Panc1 (cell line): ENCODE results near the gene PTGIS. TPM values are rescaled to one million over a fixed set of nuclear protein-coding genes. Genes with fewer than 3 reads are reported as not detected.

Experiments used
- ATAC-seq: fragments of 200-7000 bp; cut with Tn5 transposase; 2 replicates; pipeline ENCODE4 v1.9.1; 2020; ENCODE audit warnings: mild to moderate bottlenecking, moderate library complexity
- BruUV-seq: library from RNA; stranded (reverse); fragments of 400-500 nt; replicated peaks from 2 replicates; lab custom pipeline; 2021; lab: Mats Ljungman, UMichigan
- CTCF ChIA-PET: fragments of 300-600 bp; sonication (Branson Sonifier 250); formaldehyde crosslinking; loops from one replicate; lab custom pipeline; 2022; ENCODE audit warnings: antibody characterized with exemption; lab: Charles Lee
- POLR2A ChIA-PET: fragments of 300-600 bp; sonication (Branson Sonifier 250); formaldehyde crosslinking; loops from one replicate; lab custom pipeline; 2022; ENCODE audit warnings: antibody characterized with exemption; lab: Charles Lee
- DNase-seq: peaks from one replicate; pipeline ENCODE4 v3.0.0-alpha.2; 2010; ENCODE audit warnings: low read depth, low spot score
- H3K27ac ChIP-seq: 2 replicates; pipeline ENCODE4 v1.5.1; 2011; ENCODE audit warnings: mild to moderate bottlenecking, low read length, inconsistent platforms
- H3K27me3 ChIP-seq: fragments of 200-500 bp; sonication (Bioruptor generic); 2 replicates; pipeline ENCODE4 v1.6.0; 2014; ENCODE audit warnings: low read length, inconsistent platforms; ENCODE audit not compliant: control insufficient read depth, insufficient read depth
- H3K36me3 ChIP-seq: fragments of 200-500 bp; sonication (Bioruptor generic); 2 replicates; pipeline ENCODE4 v1.5.1; 2014; ENCODE audit warnings: inconsistent platforms, mild to moderate bottlenecking, low read length, moderate library complexity; ENCODE audit not compliant: control insufficient read depth, insufficient read depth
- H3K4me1 ChIP-seq: 2 replicates; pipeline ENCODE4 v1.5.1; 2011; ENCODE audit warnings: inconsistent platforms, mild to moderate bottlenecking, low read length, moderate library complexity; ENCODE audit not compliant: control insufficient read depth, insufficient read depth
- H3K4me3 ChIP-seq, 2 experiments: 2 replicates each; pipeline ENCODE4 v1.5.1; 2011 to 2012; ENCODE audit warnings: low read depth in 2 of 2, low read length in 2 of 2, mild to moderate bottlenecking in 2 of 2, inconsistent platforms in 1 of 2, moderate library complexity in 1 of 2
- H3K9me3 ChIP-seq: fragments of 200-500 bp; sonication (Bioruptor generic); 2 replicates; pipeline ENCODE4 v1.5.1; 2014; ENCODE audit warnings: low read depth, mild to moderate bottlenecking, inconsistent platforms, low read length, moderate library complexity; ENCODE audit not compliant: control insufficient read depth, insufficient read depth
- POLR2AphosphoS5 ChIP-seq: IDR thresholded peaks from 2 replicates; pipeline ENCODE4 v1.6.1; 2012; ENCODE audit warnings: mild to moderate bottlenecking, low read depth, low read length, moderate library complexity
- REST ChIP-seq, 2 experiments: IDR thresholded peaks; 2 replicates each; pipeline ENCODE4 v1.6.1; 2011 to 2012; ENCODE audit warnings: low read depth in 2 of 2, control low read depth in 1 of 2, low read length in 1 of 2, mild to moderate bottlenecking in 1 of 2, moderate library complexity in 1 of 2; ENCODE audit not compliant: insufficient read depth in 1 of 2
- SIN3A ChIP-seq: IDR thresholded peaks from 2 replicates; pipeline ENCODE4 v1.6.1; 2012; ENCODE audit warnings: low read depth, mild to moderate bottlenecking, low read length, moderate library complexity, borderline replicate concordance; ENCODE audit not compliant: insufficient read depth
- TCF7L2 ChIP-seq: IDR thresholded peaks from 2 replicates; pipeline ENCODE4 v1.6.1; 2011; ENCODE audit warnings: mild to moderate bottlenecking, low read depth, low read length, inconsistent platforms
- in situ Hi-C: cut with HindIII; loops from 2 replicates; pipeline ENCODE4 v1.10.0; 2016; ENCODE audit warnings: low sequenced_read_pairs, low pct_unique_long_range_greater_than_20kb
- intact Hi-C: fragments of 100-400 bp; cut with micrococcal nuclease; formaldehyde crosslinking; loops from one replicate; pipeline ENCODE4 v1.10.0; 2022; ENCODE audit not compliant: unreplicated experiment
- total RNA-seq: library from RNA; stranded (reverse); gene quantifications from one replicate; pipeline ENCODE4 v1.2.1, GENCODE V29; 2021; ENCODE audit not compliant: unreplicated experiment
- TF ChIP-seq, protein P1 (sequence below): fragments of 450-650 bp; IDR thresholded peaks from 2 replicates; pipeline ENCODE4 v1.5.1; 2017; ENCODE audit warnings: mild to moderate bottlenecking

Gene PTGIS
- total RNA-seq, 1 experiment from 2014 or later = 4.4 TPM

DNA sequence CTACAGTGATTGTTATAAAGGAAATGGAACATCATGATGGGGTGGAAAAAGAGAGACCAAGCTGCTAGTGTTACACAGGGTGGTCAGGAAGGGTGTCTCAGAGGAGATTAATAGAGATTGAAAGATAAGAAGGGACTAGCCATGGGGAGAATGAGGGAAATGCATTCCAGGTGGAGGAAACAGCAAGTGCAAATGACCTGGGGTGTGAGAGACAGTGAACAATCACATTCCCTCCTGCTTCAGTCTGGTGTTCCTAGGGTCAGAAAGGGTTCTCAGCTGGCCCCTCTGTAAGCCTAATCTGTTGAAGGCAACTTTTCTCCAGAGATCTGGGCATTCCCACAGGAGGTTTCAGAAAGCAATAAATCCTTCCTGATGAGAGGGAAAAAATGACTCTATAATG is 81.9 kb downstream of the PTGIS start:
- intact Hi-C loops (no loop called here), in situ Hi-C loops (no loop called here)
- Histone ChIP-seq H3K4me3 (no peak overlapping the region), H3K9me3 (no peaks in the 10 kb centered on the region), H3K27me3 (peaks cover 3% of the 10 kb centered on the region; the same call in 1 of the 2 replicates), H3K4me1 (peaks cover 5% of the 10 kb centered on the region; the same call in 1 of the 2 replicates), H3K27ac (no peak overlapping the region), H3K36me3 (no peaks in the 10 kb centered on the region)
- TF ChIP-seq TCF7L2 (no peak), SIN3A (no peak), REST (IDR thresholded peaks at IDR 0.05; ENCODE audit: insufficient read depth in 1 of 2, low read depth in 2 of 2, low read length in 1 of 2) (no peak), POLR2AphosphoS5 (no peak)
- TF ChIP-seq, protein P1, sequence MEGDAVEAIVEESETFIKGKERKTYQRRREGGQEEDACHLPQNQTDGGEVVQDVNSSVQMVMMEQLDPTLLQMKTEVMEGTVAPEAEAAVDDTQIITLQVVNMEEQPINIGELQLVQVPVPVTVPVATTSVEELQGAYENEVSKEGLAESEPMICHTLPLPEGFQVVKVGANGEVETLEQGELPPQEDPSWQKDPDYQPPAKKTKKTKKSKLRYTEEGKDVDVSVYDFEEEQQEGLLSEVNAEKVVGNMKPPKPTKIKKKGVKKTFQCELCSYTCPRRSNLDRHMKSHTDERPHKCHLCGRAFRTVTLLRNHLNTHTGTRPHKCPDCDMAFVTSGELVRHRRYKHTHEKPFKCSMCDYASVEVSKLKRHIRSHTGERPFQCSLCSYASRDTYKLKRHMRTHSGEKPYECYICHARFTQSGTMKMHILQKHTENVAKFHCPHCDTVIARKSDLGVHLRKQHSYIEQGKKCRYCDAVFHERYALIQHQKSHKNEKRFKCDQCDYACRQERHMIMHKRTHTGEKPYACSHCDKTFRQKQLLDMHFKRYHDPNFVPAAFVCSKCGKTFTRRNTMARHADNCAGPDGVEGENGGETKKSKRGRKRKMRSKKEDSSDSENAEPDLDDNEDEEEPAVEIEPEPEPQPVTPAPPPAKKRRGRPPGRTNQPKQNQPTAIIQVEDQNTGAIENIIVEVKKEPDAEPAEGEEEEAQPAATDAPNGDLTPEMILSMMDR = no peak
- ChIA-PET CTCF (interaction anchor here (0.9 kb wide), 1 partner anchor 55 kb away, joined by 3 read pairs; no protein-coding TSS in a partner anchor), POLR2A (no interaction called here)
- no peak for DNase-seq
- ATAC-seq = no peak
- no TSS peak for BruUV-seq

- DNase-seq = no peak
- in situ Hi-C loops (no loop called here), intact Hi-C loops (loop anchor here (2.0 kb wide), 1 partner anchor 151 kb away; no protein-coding TSS in a partner anchor)
- CTCF ChIA-PET = interaction anchor here (0.6 to 2.5 kb wide), 5 partner anchors 23 to 143 kb away, joined by 3 to 30 read pairs (median 4); no protein-coding TSS in a partner anchor
- Histone ChIP-seq H3K27ac (no peak overlapping the region), H3K27me3 (peaks cover 3% of the 10 kb centered on the region; the same call in 1 of the 2 replicates), H3K4me3 (no peak overlapping the region), H3K4me1 (peaks cover 6% of the 10 kb centered on the region), H3K36me3 (no peaks in the 10 kb centered on the region), H3K9me3 (no peaks in the 10 kb centered on the region)
- ATAC-seq = no peak
- TF ChIP-seq REST (IDR thresholded peaks at IDR 0.05; ENCODE audit: insufficient read depth in 1 of 2, low read depth in 2 of 2, low read length in 1 of 2) = peak; percentile 34 to 43; a peak in 2 of 4 replicates
- TF ChIP-seq, protein P1 = no peak
- POLR2A ChIA-PET = no interaction called here
- no TSS peak for BruUV-seq
Measured at GRCh38 chr20:49485563-49485962, 82.4 kb downstream of the PTGIS start.
